Measurements from ENCODE around the gene RNF157.

The RNF157 gene

GRCh38 chr17:76243826-76244679, 3.8 kb upstream of the RNF157 start:
- Histone ChIP-seq H3K4me3 (no peak overlapping the region), H3K9ac (0 out of 22 replicates have a peak overlapping the region, but pooled peaks of 1 of the 11 experiments have one; percentile 3), H3K4me2 (peak overlapping the region; percentile 45 to 80 (median 66)), H3K27me3 (peaks cover 43 to 50% (median 48%) of the 10 kb centered on the region in 11 experiments), H3K9me3 (replicated peaks in 1 of 11) (peaks cover 0 to 7% (median 0%) of the 10 kb centered on the region in 11 experiments; a peak in 1 of 22 replicates), H4K20me1 (peaks cover 0 to 4% (median 0%) of the 10 kb centered on the region in 11 experiments; a peak in 1 of 22 replicates), H3K27ac (0 out of 22 replicates have a peak overlapping the region, but pooled peaks of 3 of the 11 experiments have one; percentile 5 to 6 (median 6)), H3K4me1 (peaks cover 47 to 65% (median 59%) of the 10 kb centered on the region in 10 experiments), H3K36me3 (no peaks in the 10 kb centered on the region)
- TF ChIP-seq Cebpa-rat (IDR thresholded peaks at IDR 0.05): no peak

GRCh38 chr17:76241691-76242255, 1.5 kb upstream of the RNF157 start:
- H3K4me3 ChIP-seq: no peak overlapping the region
- peaks cover 0 to 7% (median 0%) of the 10 kb centered on the region in 11 experiments; a peak in 2 of 22 replicates for H3K9me3 ChIP-seq (replicated peaks in 1 of 11)
- peaks cover 28 to 48% (median 41%) of the 10 kb centered on the region in 10 experiments for H3K4me1 ChIP-seq
- peaks cover 53 to 73% (median 69%) of the 10 kb centered on the region in 11 experiments for H3K27me3 ChIP-seq
- H3K9ac ChIP-seq: no peak overlapping the region
- no peaks in the 10 kb centered on the region for H3K36me3 ChIP-seq
- H3K4me2 ChIP-seq: no peak overlapping the region
- H4K20me1 ChIP-seq: peaks cover 0 to 4% (median 0%) of the 10 kb centered on the region in 11 experiments; a peak in 1 of 22 replicates
- H3K27ac ChIP-seq: no peak overlapping the region
- no peak for TF ChIP-seq Cebpa-rat (IDR thresholded peaks at IDR 0.05)

GRCh38 chr17:76241204-76241538, 878 bp upstream of the RNF157 start:
- Histone ChIP-seq H3K36me3 (no peaks in the 10 kb centered on the region), H3K4me1 (peaks cover 22 to 42% (median 35%) of the 10 kb centered on the region in 10 experiments), H3K4me2 (peak overlapping the region; percentile 93 to 98 (median 95)), H3K27ac (no peak overlapping the region), H3K4me3 (peak overlapping the region; percentile 55 to 73 (median 61)), H4K20me1 (peaks cover 0 to 4% (median 0%) of the 10 kb centered on the region in 11 experiments; a peak in 1 of 22 replicates), H3K9me3 (replicated peaks in 1 of 11) (peaks cover 0 to 7% (median 0%) of the 10 kb centered on the region in 11 experiments; a peak in 2 of 22 replicates), H3K9ac (peak overlapping the region in 4 of 11 experiments; percentile 35 to 66 (median 58); a peak in 5 of 22 replicates), H3K27me3 (peaks cover 53 to 73% (median 69%) of the 10 kb centered on the region in 11 experiments)
- TF ChIP-seq Cebpa-rat (IDR thresholded peaks at IDR 0.05): no peak

- Histone ChIP-seq H3K4me2 (peak overlapping the region; percentile 93 to 98 (median 95); a peak in 15 of 22 replicates), H3K27ac (no peak overlapping the region), H3K9ac (no peak overlapping the region), H3K9me3 (replicated peaks in 1 of 11) (peaks cover 0 to 7% (median 0%) of the 10 kb centered on the region in 11 experiments; a peak in 2 of 22 replicates), H3K4me3 (peak overlapping the region in 6 of 10 experiments; percentile 59 to 73 (median 62); a peak in 10 of 20 replicates), H3K27me3 (peaks cover 53 to 73% (median 69%) of the 10 kb centered on the region in 11 experiments), H4K20me1 (peaks cover 0 to 4% (median 0%) of the 10 kb centered on the region in 11 experiments; a peak in 1 of 22 replicates), H3K4me1 (peaks cover 12 to 27% (median 21%) of the 10 kb centered on the region in 10 experiments), H3K36me3 (no peaks in the 10 kb centered on the region)
- no peak for TF ChIP-seq Cebpa-rat (IDR thresholded peaks at IDR 0.05)
Observed at GRCh38 chr17:76239538-76240274, 587 bp downstream of the RNF157 start.

GRCh38 chr17:76238847-76239537, 1.3 kb downstream of the RNF157 start:
- H3K4me1 ChIP-seq: peaks cover 5 to 20% (median 14%) of the 10 kb centered on the region in 10 experiments
- no peak overlapping the region for H3K4me3 ChIP-seq
- peaks cover 0 to 7% (median 0%) of the 10 kb centered on the region in 11 experiments; a peak in 2 of 22 replicates for H3K9me3 ChIP-seq (replicated peaks in 1 of 11)
- peaks cover 53 to 73% (median 69%) of the 10 kb centered on the region in 11 experiments for H3K27me3 ChIP-seq
- H3K27ac ChIP-seq: no peak overlapping the region
- no peak for TF ChIP-seq Cebpa-rat (IDR thresholded peaks at IDR 0.05)
- no peak overlapping the region for H3K4me2 ChIP-seq
- peaks cover 0 to 4% (median 0%) of the 10 kb centered on the region in 11 experiments; a peak in 1 of 22 replicates for H4K20me1 ChIP-seq
- H3K9ac ChIP-seq: no peak overlapping the region
- H3K36me3 ChIP-seq: no peaks in the 10 kb centered on the region

GRCh38 chr17:76237859-76238313, 2.4 kb downstream of the RNF157 start:
- H3K27me3 ChIP-seq: peaks cover 47 to 63% (median 59%) of the 10 kb centered on the region in 11 experiments
- H3K9ac ChIP-seq: no peak overlapping the region
- TF ChIP-seq Cebpa-rat (IDR thresholded peaks at IDR 0.05): no peak
- H3K4me2 ChIP-seq: no peak overlapping the region
- peaks cover 0 to 7% (median 0%) of the 10 kb centered on the region in 11 experiments; a peak in 2 of 22 replicates for H3K9me3 ChIP-seq (replicated peaks in 1 of 11)
- H3K4me3 ChIP-seq: no peak overlapping the region
- peaks cover 0 to 4% (median 0%) of the 10 kb centered on the region in 11 experiments; a peak in 1 of 22 replicates for H4K20me1 ChIP-seq
- peaks cover 0 to 9% (median 6%) of the 10 kb centered on the region in 10 experiments; a peak in 12 of 20 replicates for H3K4me1 ChIP-seq
- H3K27ac ChIP-seq: no peak overlapping the region
- no peaks in the 10 kb centered on the region for H3K36me3 ChIP-seq

- Histone ChIP-seq H3K36me3 (no peaks in the 10 kb centered on the region), H3K4me1 (peaks cover 0 to 7% (median 6%) of the 10 kb centered on the region in 10 experiments; a peak in 12 of 20 replicates), H3K27me3 (peaks cover 34 to 50% (median 46%) of the 10 kb centered on the region in 11 experiments), H3K4me2 (no peak overlapping the region), H3K27ac (no peak overlapping the region), H3K9ac (no peak overlapping the region), H4K20me1 (peaks cover 0 to 4% (median 0%) of the 10 kb centered on the region in 11 experiments; a peak in 1 of 22 replicates), H3K4me3 (no peak overlapping the region), H3K9me3 (replicated peaks in 1 of 11) (peaks cover 0 to 7% (median 0%) of the 10 kb centered on the region in 11 experiments; a peak in 1 of 22 replicates)
- TF ChIP-seq Cebpa-rat (IDR thresholded peaks at IDR 0.05): no peak
Observed at GRCh38 chr17:76236603-76237002, 3.7 kb downstream of the RNF157 start.
